ENCODE measurements around the gene FILIP1L.
"Not testable (repeated sequence)": the region's sequence is repeated elsewhere in the genome, so short reads cannot be mapped to it uniquely, and the experiment has no call there.

The FILIP1L gene

GRCh38 chr3:100073714-100074307, 40.5 kb downstream of the FILIP1L start:
- peak; percentile 98 for DNase-seq (ENCODE audit: low read depth)

- no peak for DNase-seq (ENCODE audit: low read depth)
Measured at GRCh38 chr3:100073049-100073713, 41.1 kb downstream of the FILIP1L start.

GRCh38 chr3:100072326-100073048, 41.8 kb downstream of the FILIP1L start:
- DNase-seq (ENCODE audit: low read depth), result peak; percentile 41

- peak; percentile 46 for DNase-seq (ENCODE audit: low read depth)
Measured at GRCh38 chr3:100069472-100069871, 44.8 kb downstream of the FILIP1L start.

GRCh38 chr3:100068826-100069225, 45.5 kb downstream of the FILIP1L start:
- DNase-seq (ENCODE audit: low read depth), result peak; percentile 83

- no peak for DNase-seq (ENCODE audit: low read depth)
Measured at GRCh38 chr3:100067589-100067988, 46.7 kb downstream of the FILIP1L start.

- DNase-seq (ENCODE audit: low read depth), result peak; percentile 87
Measured at GRCh38 chr3:100063929-100064461, 50.3 kb downstream of the FILIP1L start.

- no peak for DNase-seq (ENCODE audit: low read depth)
Measured at GRCh38 chr3:100062665-100063064, 51.6 kb downstream of the FILIP1L start.

- DNase-seq (ENCODE audit: low read depth), result no peak
Measured at GRCh38 chr3:100060685-100061484, 53.4 kb downstream of the FILIP1L start.

GRCh38 chr3:100059472-100059871, 54.8 kb downstream of the FILIP1L start:
- DNase-seq (ENCODE audit: low read depth), result no peak

- DNase-seq (ENCODE audit: low read depth), result peak; percentile 32
Measured at GRCh38 chr3:100057716-100058575, 56.4 kb downstream of the FILIP1L start.

- DNase-seq (ENCODE audit: low read depth), result no peak
Measured at GRCh38 chr3:100053951-100054620, 60.2 kb downstream of the FILIP1L start.

- DNase-seq (ENCODE audit: low read depth), result not testable (repeated sequence)
Measured at GRCh38 chr3:100051513-100051912, 62.8 kb downstream of the FILIP1L start.

GRCh38 chr3:100048248-100048647, 66.1 kb downstream of the FILIP1L start:
- no peak for DNase-seq (ENCODE audit: low read depth)

- DNase-seq (ENCODE audit: low read depth), result peak; percentile 96
Measured at GRCh38 chr3:100047455-100048141, 66.7 kb downstream of the FILIP1L start.

GRCh38 chr3:100046986-100047385, 67.3 kb downstream of the FILIP1L start:
- no peak for DNase-seq (ENCODE audit: low read depth)

GRCh38 chr3:100045696-100046095, 68.6 kb downstream of the FILIP1L start:
- DNase-seq (ENCODE audit: low read depth), result peak; percentile 99

- no peak for DNase-seq (ENCODE audit: low read depth)
Measured at GRCh38 chr3:100044369-100044768, 69.9 kb downstream of the FILIP1L start.

- DNase-seq (ENCODE audit: low read depth), result peak; percentile 35
Measured at GRCh38 chr3:100043271-100043670, 71.0 kb downstream of the FILIP1L start.

Data from EH (cell line).